SHP77 treated with DMSO at 0.1 percent for 48 hours (cell line): ENCODE data around the gene IGF2R.
A peak's percentile ranks its signal among the peaks of the same experiment; 100 is the strongest.
"Not testable (repeated sequence)": the region's sequence is repeated elsewhere in the genome, so short reads cannot be mapped to it uniquely, and the experiment has no call there.

Source experiments
- DNase-seq: peaks from one replicate; lab custom pipeline; 2025; lab: John Stamatoyannopoulos, UW

The IGF2R gene

GRCh38 chr6:159968295-159969203 lies at the start of gene IGF2R:
TSS of gene IGF2R (plus strand) at chr6:159969082. CDS start at chr6:159969247, 165 bp downstream.
- peak; percentile 72 for DNase-seq

DNA sequence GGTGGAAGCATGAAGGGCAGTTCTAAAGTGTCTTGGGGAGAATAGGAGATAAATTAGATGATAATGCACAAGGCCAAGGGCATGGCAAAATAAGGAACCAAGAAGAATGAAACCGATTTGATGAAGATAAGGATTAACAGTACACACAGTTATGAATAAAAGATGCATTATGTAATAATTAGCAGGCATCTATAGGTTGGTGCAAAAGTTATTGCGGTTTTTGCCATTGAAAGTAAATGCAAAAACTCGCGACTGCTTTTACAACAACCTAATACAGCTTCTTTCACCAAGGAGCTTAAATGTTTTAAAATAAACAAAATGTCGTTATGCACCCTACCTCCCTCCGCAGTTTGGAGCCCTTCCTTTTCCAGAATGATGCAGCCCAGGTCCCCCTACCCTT lies 49.1 kb upstream of the IGF2R start:
- no peak for DNase-seq

DNA sequence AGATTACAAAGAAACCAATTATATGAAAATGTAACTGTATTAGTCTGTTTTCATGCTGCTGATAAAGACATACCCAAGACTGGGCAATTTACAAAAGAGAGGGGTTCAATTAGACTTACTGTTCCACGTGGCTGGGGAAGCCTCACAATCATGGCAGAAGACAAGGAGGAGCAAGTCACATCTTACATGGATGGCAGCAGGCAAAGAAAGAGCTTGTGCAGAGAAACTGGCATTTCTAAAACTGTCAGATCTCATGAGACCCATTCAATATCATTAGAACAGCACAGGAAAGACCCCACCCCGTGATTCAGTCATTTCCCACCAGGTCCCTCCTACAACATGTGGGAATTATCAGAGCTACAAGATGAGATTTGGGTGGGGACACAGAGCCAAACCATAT lies 44.7 kb upstream of the IGF2R start:
- not testable (repeated sequence) for DNase-seq

DNA sequence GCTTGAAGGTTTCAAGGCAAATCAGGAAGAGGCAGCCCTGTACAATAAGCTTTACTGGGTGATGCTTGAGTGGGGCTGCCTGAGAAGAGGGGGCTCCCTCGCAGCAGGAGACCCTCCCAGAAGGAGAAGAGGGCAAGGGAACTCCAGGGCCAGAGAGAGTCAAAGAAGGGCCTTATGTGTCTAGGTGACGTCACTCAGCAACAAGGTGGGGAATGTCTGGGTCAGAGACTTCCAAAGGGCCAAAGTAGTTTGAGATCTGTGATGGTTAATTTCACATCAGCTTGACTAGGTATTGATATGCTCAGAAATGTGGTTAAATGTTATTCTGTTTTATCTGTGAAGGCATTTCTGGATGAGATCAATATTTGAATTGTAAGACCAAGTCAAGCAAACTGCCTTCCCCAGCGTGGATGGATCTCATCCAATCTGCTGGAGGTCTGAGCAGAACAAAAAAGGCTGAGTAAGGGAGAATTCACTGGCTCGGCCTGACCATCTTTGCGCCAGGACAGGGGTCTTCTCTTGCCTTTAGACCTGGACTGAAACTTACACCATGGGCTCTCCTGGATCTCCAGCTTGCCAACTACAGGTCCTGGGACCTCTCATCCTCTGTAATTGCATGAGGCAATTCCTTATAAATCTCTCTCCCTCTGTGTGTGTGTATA lies 42.2 kb upstream of the IGF2R start:
- no peak for DNase-seq

DNA sequence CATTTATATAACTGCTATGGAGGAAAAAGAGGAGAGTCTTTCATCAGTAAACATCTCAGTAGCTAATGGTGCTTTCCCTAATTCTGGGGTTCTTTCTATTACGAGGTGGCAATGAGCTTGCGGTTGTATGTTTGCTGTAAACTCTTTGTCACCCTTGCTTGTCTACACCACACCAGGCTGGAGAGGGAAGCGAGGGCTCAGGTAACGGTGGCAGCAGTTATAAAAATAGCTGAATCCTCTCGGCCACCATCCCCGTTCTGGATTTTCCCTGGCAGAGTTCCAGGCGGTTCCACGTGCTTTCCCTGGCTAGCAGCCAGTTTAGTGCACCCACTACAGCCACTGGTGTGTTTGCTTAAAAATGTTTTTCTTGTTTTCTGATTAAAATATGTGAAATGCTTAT lies 39.1 kb upstream of the IGF2R start:
- DNase-seq = peak; percentile 25

DNA sequence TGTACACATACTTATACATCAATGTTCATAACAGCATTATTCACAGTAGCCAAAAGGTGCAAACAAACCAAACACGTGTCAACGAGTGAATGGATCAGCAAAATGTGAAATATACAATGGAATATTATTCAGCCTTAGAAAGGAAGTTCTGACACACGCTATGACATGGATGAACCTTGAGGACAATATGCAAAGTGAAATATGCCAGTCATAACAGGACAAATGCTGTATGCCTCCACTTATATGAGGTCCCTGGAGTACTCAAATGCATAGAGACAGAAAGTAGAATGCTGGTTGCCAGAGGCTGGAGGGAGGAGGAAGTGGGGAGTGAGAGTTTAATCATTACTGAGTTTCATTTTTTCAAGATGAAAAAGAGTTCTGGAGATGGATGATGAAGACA lies 37.8 kb upstream of the IGF2R start:
- DNase-seq = no peak

DNA sequence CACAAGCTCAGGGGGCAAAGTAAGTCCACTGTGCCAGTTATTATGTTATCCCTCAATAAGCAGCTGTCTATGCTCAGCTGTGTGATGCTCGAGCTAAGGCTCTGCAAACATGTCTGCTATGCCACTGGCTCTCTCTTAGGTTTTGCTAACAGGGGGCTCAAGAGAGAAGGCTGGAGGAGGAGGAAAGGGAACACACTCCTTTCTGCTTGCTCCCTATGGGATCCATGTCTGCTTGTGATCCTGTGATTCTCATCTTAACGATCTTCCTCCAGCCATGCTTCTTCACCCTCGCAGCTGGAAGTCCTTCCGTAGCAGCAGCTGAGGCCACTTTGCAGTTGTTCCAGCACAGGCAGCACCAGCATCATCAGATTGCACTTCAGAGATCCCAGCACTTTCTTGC lies 37.0 kb upstream of the IGF2R start:
- DNase-seq = no peak

- DNase-seq = no peak
These were observed 35.8 kb upstream of the IGF2R start for GRCh38 chr6:159933077-159933476.

- no peak for DNase-seq
These were observed 34.7 kb upstream of the IGF2R start for GRCh38 chr6:159934181-159934580.

DNA sequence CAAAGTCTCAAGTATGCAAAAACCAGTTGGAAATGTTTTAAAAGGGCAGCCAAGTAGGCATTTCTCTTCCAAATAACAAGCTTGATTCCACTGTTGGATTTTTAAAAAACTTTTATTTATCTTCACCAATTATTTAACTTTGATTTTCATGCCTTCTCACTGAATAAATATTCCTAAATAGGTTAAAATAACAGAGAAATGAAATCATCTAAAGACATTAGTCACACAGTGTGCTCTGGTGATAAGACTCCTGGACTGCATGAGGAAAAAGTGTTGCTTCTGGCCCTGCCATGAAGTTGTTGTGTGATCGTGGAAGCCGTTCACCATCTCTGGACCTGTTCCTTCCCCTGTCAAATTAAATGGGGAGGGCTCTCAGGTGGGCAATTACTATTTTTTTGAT lies 33.8 kb upstream of the IGF2R start:
- no peak for DNase-seq

DNA sequence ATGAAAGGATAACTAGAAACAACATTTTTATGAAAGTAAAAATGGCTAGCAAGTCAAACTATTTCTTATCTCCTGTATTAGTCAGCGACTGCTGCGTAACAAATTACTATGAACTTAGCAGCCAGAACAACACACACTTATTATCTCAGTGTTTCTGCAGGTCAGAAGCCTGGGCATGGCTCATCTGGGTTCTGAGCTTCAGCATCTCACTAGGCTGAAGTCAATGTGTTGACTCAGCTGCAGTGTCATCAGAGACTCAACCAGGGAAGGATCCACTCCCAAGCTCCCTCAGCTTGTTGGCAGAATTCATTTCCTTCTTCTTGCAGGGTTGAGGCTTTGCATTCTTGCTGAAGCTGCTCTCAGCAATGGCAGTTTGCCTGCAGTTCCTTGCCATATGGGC lies 33.2 kb upstream of the IGF2R start:
- DNase-seq = no peak

DNA sequence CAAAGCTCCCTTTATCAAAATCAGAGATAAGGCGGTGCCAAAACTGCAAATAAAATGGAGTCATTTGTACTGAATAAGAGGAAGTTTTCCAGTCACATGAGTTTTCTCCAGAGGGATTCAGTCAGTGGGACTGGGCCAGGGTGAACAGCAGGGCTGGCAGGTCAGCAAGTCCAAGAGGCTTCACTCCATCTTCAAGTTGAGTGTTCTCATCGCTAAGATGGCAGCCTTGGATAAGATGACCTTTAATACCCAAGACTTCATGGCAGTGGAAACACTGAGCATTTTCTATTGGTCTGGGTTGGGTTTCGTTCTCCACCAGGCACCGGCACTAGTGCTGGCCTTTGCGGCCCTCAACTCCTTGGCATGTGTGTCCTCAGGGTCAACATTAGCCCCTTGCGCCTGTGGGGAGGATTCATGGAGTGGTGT lies 29.3 kb upstream of the IGF2R start:
- no peak for DNase-seq

GRCh38 chr6:159941286-159942113 lies 27.4 kb upstream of the IGF2R start:
- peak; percentile 6 for DNase-seq

GRCh38 chr6:159943101-159943632 lies 25.7 kb upstream of the IGF2R start:
- DNase-seq = no peak

DNA sequence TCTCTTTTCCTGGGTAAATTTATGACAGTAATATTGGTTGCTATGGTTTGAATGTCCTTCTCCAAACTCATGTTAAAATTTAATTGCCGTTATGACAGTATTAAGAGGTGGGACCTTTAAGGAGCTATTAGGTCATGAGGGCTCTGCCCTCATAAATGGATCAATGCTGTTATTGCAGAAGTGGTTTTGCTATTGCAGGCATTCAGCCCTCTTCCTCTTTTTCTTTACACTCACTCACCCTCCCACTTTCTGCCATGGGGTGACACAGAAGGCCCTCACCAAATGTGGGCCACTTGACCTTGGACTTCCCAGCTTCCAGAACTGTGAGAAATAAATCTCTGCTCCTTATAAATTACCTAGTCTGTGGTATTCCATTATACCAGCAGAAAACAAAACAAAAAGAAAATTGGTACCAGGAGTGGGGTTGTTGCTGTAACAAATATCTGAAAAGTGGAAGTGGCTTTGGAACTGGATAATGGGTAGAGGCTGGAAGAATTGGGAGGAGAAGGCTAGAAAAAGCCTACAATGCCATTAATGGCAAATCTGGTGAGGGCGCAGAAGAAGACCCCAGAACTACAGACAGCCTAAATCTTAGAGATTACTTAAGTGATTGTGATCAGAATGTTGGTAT lies 24.8 kb upstream of the IGF2R start:
- no peak for DNase-seq

DNA sequence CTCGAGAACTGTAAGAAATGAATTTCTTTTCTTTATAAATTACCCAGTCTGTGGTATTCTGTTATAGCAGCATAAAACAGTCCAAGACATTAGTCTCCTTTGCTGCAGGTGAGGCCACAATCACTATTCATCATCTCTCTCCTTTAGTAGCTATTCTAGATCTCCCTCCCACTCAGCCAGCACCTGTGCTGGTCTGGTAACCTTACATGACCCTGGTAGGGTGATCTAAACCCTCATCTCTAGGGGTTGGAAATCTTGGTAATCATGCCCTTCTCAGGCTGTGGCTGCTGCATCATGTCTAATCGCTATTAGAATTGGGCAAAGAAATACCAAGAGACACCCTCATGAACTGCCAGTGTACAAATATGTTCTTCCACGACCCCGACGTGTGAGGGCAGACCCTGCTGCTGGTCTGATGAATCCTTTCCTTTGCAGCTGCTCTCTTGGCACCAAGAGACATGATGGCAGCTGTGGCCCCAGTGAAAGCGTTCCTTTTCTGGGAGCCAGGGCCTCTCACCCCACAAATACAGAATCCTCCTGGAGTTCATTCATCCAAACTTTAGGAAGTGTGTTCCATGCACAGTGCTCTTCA lies 23.0 kb upstream of the IGF2R start:
- DNase-seq = no peak

DNA sequence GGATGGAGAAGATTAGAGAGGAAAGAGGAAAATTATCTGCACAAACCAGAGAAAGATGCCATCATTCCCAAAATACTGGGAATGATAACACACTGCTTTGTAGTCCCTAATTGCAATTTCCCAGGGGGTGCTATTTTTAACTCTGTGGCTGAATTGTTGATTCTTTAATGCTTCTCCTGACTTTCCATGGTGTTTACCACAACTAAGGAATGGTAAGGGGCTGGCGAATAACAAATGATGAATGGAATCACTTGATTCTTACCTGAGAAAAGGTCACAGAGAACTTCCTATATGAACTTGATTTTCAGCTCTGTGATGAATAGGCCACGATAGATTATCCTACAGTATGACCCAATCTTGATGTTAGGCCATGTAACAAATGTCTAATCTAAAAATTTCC lies 22.0 kb upstream of the IGF2R start:
- DNase-seq = no peak

DNA sequence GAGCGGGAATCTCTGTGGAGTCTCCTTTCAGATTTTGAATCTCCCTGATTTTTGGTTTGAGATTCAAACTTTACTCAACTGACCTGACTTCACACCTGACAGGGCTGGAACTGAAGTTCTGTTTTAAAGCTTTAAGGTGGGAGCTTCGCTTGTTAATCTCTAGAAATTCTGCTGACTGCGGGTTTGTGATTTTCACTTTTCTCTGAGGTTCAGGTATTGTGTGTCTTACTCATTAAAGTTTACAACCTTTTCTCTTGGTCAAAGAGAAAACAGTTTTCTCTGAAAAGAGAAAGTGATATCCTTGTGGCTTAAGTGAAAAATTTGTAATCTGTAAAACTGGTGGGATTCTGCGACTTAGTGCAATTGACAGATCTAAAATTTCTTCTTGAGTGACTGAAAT lies 20.7 kb upstream of the IGF2R start:
- no peak for DNase-seq

DNA sequence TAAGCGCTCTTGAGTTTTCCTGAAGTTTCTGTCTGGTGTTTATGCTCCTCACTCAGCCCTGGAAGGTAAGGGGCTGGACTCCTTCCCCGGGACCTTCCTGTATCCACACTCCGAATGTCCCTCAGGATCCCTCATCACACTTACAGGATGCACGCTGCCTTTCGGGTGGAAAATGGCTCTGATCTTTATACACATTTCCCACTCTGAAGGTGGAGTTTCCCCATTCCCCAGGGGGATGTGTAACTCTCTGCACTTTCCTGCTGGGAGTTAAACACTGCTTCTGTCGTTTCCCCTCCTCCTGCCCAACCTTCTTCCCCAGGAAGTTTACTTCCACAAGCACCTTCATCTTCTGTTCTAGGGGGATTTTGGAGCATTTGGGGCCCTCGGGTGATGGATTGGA lies 17.1 kb upstream of the IGF2R start:
- no peak for DNase-seq

- DNase-seq = no peak
These were observed 16.4 kb upstream of the IGF2R start for GRCh38 chr6:159952289-159953005.
